Activated T-cell treated with anti-CD3 and anti-CD28 coated beads for 1 hour (primary cell): Measurements from ENCODE around the gene LPXN.
"Not testable (repeated sequence)": the region's sequence is repeated elsewhere in the genome, so short reads cannot be mapped to it uniquely, and the experiment has no call there.

Experiments
- DNase-seq: peaks from one replicate; pipeline ENCODE4 v3.0.0-alpha.2; 2020; ENCODE audit warnings: low read depth

The LPXN gene

GRCh38 chr11:58579192-58580129 lies 3.8 kb upstream of the LPXN start:
- peak; percentile 88 for DNase-seq

- DNase-seq, result peak; percentile 95
Measured at GRCh38 chr11:58578635-58579191, 3.1 kb upstream of the LPXN start, which contains the start of gene ZFP91. Gene ZFP91 (plus strand): TSS chr11:58579063. CDS start chr11:58579282, 219 bp downstream.

DNA sequence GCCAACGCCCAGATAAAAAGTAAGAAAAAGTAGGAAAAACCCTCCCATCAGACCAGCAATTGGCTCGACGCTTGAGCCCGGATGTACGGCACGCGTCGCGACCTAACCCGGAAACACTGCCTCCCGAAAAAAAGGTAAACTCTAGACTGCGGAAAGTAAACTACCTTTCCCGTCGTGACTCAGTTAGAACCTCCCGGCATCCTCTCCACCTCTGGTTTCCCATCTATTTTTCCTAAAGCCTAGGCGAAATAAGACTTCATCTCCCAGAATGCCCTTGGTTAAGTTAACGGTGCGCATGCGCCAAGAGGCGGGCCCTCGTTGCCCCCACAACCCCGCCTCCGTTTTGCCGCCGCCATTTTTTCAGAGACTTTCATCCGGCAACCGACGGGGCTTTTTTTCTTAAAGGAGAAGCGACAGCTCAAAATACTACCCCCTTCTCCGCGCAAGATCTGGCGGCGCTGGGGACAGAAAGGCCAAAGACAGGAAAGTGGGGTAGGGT lies 2.5 kb upstream of the LPXN start:
- DNase-seq, result peak; percentile 91

DNA sequence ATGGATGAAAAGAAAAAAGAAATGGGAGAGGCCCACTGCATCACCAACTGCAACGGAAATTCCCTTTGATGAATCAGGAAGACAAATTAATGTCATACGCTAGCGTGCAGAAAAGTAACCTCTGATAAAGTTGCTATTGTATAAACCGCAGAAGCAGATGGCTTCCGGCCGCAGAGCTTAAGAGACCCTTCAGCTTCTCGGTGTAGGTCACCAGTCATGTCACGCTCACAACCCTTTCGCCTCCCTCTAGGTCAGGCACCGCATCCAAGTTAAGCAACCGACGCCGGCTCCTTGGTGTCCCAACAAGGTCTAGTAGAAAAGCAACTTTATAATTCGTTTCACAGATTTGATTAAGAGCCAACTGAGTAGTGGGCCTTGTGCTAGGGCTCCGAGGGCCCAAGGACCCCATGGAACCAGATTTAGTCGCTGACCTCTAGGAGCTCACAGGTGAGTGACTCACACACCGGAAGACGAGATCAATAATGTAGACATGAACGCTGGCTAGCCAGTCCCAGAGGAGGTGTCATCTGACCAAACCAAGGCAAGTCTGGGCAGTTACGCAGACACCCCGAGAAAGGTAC lies 2.0 kb upstream of the LPXN start:
- peak; percentile 62 for DNase-seq

DNA sequence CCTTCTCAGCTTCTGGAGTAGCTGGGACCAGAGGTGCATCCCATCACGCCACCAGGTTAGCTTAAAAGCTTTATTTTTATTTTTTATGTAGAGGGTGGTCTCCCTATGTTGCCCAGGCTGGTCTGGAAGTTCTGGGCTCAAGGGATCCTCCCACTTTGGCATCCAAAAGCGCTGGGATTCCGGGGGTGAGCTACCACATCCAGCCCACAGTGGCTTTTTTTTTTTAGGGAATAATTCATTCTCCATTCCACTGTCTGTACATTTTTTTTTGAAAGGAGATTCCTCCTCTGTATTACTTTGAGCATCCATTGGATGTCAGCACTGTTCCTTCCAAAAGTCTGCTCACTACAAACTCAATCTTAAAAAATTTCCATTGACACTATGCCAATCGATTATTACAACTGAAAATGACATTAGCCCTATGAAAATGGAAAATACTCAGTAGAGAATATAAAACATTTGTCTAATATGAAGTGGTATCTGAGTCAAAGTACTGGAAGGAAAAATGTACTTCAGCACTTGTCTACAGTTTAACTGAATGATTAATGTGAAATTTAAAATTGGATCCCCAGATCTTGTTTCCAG lies 1.3 kb upstream of the LPXN start:
- no peak for DNase-seq

DNA sequence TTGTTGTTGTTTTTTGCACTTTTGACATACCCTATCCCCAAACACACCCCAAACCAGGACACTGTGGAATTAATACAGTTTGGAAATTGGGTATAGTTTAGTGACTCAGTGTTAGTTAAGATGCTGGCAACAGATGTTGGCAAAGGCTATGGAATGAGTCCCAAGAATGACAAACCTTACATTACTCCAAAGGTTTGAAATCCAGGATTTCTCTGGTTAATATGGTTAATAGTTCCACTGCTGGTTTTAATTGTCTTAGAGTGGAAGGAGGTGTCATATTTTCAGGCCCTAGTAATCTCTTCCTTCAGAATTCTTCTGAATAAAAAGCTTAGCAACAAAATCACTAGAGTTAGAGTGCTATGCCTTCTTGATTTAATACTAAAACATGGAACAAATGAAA lies 775 bp downstream of the LPXN start:
- DNase-seq, result no peak

DNA sequence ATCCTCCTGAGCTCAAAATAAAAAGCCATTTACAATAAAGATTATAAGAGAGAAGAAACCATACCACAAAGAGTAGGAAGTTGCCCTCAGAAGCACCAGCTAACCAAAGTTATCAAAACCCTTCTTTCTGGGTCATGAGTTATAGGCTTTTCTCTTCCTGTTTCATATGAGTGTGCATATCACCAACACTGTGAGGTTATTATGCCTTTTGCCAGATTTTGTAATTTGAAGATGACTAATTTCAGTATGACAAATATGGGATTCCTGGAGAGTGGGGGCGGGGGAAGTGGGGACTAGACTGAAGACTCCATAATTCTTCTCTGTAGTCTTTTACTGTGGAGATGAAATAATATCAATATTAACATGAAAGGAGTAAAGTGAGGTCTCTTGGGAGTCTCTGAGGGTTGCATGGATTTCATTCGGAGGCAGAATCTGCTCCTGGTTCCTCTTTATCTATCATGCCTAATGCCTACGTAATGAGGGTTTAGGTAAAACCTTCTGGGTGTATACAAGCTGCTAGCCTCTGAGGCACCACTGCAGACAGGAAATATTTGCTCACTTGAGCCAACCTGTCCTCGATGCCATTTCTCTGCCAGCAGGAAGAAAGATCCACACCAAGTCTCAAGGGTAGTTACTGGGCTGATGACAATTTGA lies 2.1 kb downstream of the LPXN start:
- peak; percentile 37 for DNase-seq

GRCh38 chr11:58572906-58573305 lies 2.8 kb downstream of the LPXN start:
- DNase-seq, result not testable (repeated sequence)

- peak; percentile 68 for DNase-seq
Measured at GRCh38 chr11:58567889-58568512, 7.7 kb downstream of the LPXN start.

DNA sequence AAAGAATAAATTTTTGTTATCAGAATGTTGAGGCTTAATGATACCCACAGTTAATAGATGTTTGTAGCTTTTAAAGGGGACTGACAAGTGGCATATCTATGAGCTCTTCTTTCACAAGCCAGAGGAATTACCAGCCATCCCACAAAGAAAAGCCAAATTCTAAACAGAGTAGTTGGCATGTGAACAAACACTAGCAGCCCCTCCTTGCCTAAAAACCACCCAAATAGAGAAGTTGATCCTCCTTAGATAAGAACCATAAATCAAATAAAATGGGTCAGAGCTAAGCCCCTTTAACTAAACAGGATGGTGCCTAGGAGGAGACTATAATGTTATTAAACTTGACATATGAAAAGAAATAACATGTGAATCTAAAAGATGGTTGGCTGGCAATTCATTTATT lies 11.4 kb downstream of the LPXN start:
- no peak for DNase-seq

GRCh38 chr11:58562375-58562800 lies 13.3 kb downstream of the LPXN start:
- no peak for DNase-seq

DNA sequence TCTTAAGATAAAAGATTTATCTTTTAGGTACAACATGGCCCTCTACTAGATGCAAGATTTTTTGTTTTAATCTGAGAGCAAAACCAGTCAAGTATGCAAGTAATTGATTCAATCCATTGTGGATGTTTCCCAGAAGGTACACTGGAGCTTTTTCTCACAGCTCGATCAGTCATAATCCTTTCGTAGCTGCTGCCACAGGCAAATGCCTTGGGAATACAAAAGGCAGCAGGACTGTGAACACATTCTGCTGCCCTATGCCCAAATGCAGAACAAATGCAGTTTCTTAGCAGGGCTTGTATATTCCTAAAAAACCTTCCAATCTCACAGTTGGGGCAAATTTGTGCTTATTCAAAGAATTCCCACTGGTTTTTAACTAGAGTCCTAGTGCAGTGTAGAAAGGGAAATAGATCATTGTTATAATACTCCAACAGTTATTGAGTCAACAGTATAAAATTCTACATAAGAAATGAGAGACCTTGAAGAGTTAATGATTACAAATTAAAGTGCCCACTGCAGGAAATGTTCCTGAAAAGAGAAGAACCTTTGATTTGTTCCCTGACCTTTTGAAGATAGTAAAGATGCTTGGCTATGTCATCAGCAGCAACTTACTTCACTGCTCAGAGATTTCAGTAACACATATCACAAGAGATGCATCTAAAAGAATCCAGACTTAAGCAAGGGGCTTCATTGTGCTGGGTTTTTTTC lies 14.1 kb downstream of the LPXN start:
- no peak for DNase-seq

DNA sequence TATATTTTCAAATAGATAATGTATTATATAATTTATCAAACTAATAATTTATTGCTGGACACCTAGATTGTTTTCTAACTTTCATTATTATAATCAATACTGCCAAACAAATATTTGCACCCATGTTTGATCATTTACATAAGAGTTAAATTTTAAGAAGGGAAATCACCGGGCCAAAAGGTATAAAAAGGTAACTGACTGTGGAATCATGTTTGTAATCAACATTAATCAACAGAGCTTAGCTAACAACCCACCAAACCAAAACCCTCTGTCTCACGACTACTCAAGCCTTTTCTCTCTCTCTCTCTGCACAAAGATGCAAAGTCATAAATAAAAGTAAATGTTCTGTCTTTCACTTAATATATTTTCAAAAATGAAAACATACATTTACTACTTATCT lies 14.8 kb downstream of the LPXN start:
- DNase-seq, result no peak

DNA sequence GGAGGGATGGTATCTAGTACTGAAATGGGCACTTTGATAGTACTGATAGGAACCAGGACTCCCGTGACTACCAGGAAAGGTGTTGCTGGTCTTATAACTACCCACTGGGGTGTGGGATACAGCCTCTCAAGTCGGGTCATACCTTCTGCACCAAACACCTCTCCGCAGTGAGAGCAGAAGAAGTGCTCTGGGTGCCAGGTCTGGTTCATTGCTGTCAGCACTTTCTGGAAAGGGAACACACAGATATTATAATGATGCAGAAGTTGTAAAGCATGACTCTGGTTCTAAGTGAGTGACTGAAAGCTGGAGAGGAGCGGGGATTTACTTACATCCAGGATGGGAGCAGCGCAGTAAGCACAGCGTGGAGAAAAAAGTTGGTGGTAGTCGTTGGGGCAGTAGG lies 26.0 kb downstream of the LPXN start:
- DNase-seq, result no peak

- DNase-seq, result no peak
Measured at GRCh38 chr11:58546841-58547240, 28.8 kb downstream of the LPXN start.

DNA sequence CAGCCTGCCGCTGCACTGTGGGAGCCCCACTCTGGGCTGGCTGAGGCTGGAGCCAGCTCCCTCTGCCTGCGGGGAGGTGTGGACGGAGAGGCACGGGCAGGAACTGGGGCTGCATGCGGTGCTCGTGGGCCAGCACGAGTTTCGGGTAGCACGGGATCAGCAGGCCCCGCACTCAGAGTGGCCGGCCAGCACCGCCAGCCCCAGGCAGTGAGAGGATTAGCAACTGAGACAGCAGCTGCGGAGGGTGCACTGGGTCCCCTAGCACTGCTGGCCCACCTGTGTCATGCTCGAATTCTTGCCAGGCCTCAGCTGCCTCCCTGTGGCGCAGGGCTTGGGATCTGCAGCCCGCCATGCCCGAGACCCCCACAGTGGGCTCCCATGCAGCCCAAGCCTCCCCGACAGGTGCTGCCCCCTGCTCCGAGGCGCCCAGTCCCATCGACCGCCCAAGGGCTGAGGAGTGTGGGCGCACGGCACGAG lies 43.8 kb downstream of the LPXN start:
- DNase-seq, result no peak

DNA sequence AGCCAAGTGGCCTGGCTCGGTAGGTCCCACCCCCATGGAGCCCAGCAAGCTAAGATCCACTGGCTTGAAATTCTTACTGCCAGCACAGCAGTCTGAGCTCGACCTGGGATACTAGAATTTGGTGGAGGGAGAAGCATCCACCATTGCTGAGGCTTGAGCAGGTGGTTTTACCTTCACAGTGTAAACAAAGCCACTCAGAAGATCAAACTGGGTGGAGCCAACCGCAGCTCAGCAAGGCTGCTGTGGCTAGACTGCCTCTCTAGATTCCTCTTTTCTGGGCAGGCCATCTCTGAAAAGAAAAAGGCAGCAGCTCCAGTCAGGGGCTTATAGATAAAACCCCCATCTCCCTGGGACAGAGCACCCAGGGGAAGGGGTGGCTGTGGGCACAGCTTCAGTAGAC lies 45.4 kb downstream of the LPXN start:
- peak; percentile 28 for DNase-seq

DNA sequence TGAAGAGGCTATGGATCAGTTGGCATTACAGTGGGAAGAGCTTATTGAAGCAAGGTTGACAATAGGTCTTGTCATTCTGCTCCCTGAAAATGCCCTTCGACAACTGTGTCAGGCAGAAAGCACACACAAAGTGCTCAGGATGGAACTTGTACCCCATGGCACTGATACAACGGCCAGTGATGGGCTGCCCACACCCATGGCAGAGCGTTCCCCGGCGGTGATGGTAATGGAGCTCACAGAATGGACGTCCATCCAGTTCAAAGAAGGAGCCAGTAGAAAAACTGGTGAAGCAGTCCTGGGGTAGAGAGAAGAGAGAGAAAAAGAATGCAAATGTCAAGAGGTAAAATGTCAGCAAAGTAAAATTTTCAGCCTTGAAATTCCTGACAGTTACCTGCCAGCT lies 48.2 kb downstream of the LPXN start:
- no peak for DNase-seq

DNA sequence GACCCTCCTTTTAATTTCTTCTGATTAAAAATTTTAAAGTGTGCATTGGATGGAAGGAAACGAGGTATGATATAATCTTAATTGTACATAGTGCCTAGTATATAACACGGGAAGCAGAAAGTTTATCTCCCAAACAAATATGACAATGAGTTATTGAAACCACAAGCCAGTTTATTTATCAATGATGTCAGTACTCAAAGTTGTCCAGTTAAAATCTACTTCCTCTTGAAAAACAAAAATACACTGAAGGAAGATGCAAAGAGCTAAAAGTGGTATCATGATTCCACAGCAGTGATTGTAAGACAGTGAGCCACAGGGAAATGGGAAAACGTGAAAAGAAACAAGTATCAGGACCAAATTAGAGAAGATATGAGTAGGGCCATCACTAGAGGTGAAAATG lies 48.9 kb downstream of the LPXN start:
- DNase-seq, result no peak

- no peak for DNase-seq
Measured at GRCh38 chr11:58525037-58525614, 50.5 kb downstream of the LPXN start.
